Suprapubic skin (tissue), 4 donors: Measurements from ENCODE around the gene RAB25.
A peak's percentile ranks its signal among the peaks of the same experiment; 100 is the strongest.

Source experiments
- EP300 ChIP-seq: sonication (generic); formaldehyde crosslinking; IDR thresholded peaks from one replicate; pipeline ENCODE4 v1.6.1; 2017; ENCODE audit warnings: antibody characterized with exemption
- POLR2A ChIP-seq, 2 donors: fragments of 450-650 bp; IDR thresholded peaks; one replicate each; pipeline ENCODE4 v1.6.1; 2017; ENCODE audit warnings: antibody characterized with exemption in 2 of 2, mild to moderate bottlenecking in 2 of 2, moderate library complexity in 2 of 2
- POLR2AphosphoS5 ChIP-seq, 3 donors: sonication (generic); formaldehyde crosslinking; IDR thresholded peaks; one replicate each; pipeline ENCODE4 v1.6.1; 2017; ENCODE audit warnings: antibody characterized with exemption in 3 of 3
- TF ChIP-seq, protein P1 (sequence below), 2 donors: fragments of 200-600 bp in 1 of 2; fragments of 450-650 bp in 1 of 2; sonication (generic) in 1 of 2; IDR thresholded peaks; one replicate each; pipeline ENCODE4 v1.5.1; 2016 to 2019; ENCODE audit warnings: antibody characterized with exemption in 2 of 2, mild to moderate bottlenecking in 1 of 2, moderate library complexity in 1 of 2

DNA sequence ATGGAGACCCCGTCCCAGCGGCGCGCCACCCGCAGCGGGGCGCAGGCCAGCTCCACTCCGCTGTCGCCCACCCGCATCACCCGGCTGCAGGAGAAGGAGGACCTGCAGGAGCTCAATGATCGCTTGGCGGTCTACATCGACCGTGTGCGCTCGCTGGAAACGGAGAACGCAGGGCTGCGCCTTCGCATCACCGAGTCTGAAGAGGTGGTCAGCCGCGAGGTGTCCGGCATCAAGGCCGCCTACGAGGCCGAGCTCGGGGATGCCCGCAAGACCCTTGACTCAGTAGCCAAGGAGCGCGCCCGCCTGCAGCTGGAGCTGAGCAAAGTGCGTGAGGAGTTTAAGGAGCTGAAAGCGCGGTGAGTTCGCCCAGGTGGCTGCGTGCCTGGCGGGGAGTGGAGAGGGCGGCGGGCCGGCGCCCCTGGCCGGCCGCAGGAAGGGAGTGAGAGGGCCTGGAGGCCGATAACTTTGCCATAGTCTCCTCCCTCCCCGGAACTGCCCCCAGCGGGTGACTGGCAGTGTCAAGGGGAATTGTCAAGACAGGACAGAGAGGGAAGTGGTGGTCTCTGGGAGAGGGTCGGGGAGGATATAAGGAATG, 54.1 kb downstream of the RAB25 start:
- TF ChIP-seq, protein P1, sequence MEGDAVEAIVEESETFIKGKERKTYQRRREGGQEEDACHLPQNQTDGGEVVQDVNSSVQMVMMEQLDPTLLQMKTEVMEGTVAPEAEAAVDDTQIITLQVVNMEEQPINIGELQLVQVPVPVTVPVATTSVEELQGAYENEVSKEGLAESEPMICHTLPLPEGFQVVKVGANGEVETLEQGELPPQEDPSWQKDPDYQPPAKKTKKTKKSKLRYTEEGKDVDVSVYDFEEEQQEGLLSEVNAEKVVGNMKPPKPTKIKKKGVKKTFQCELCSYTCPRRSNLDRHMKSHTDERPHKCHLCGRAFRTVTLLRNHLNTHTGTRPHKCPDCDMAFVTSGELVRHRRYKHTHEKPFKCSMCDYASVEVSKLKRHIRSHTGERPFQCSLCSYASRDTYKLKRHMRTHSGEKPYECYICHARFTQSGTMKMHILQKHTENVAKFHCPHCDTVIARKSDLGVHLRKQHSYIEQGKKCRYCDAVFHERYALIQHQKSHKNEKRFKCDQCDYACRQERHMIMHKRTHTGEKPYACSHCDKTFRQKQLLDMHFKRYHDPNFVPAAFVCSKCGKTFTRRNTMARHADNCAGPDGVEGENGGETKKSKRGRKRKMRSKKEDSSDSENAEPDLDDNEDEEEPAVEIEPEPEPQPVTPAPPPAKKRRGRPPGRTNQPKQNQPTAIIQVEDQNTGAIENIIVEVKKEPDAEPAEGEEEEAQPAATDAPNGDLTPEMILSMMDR (IDR thresholded peaks at IDR 0.05) = no peak
- peak in 1 of 3 donors; percentile 93 for TF ChIP-seq POLR2AphosphoS5 (IDR thresholded peaks at IDR 0.05)
- TF ChIP-seq POLR2A (IDR thresholded peaks at IDR 0.05) = no peak
- no peak for TF ChIP-seq EP300
